Omental fat pad (tissue), 4 donors: ENCODE data around the gene GTF2H1. TPM values are rescaled to one million over a fixed set of nuclear protein-coding genes. Genes with fewer than 3 reads are reported as not detected.

Experiments used
- ATAC-seq: fragments of 150-250 bp; one replicate; pipeline ENCODE4 v1.9.1; 2016; ENCODE audit warnings: mild to moderate bottlenecking, moderate library complexity; ENCODE audit not compliant: low FRiP score
- DNase-seq: peaks from one replicate; pipeline ENCODE4 v3.0.0-alpha.2; 2019; ENCODE audit warnings: low spot score
- CTCF ChIP-seq, 3 donors: fragments of 450-650 bp; IDR thresholded peaks; one replicate each; pipeline ENCODE4 v1.5.1; 2016 to 2017; ENCODE audit warnings: antibody characterized with exemption in 3 of 3, mild to moderate bottlenecking in 3 of 3, moderate library complexity in 2 of 3
- total RNA-seq, 4 donors: library from RNA; depleted of rRNA; stranded (reverse); fragments of >200 nt; gene quantifications; one replicate each; pipeline ENCODE4 v1.1.0, GENCODE V29; 2016

Gene GTF2H1
- total RNA-seq, 4 donors from 2014 or later = 54.1 to 74.2 (median 70.8) TPM

GRCh38 chr11:18371279-18371678 is 48.9 kb downstream of the GTF2H1 start:
- ATAC-seq = no peak

GRCh38 chr11:18372201-18372600 is 49.8 kb downstream of the GTF2H1 start:
- TF ChIP-seq CTCF (IDR thresholded peaks at IDR 0.05) = no peak
- DNase-seq = no peak
- ATAC-seq = no peak

More at GRCh38 chr11:18371279-18371678, 48.9 kb downstream of the GTF2H1 start:
- no peak for DNase-seq
- no peak for TF ChIP-seq CTCF (IDR thresholded peaks at IDR 0.05)

- no peak for TF ChIP-seq CTCF (IDR thresholded peaks at IDR 0.05)
- DNase-seq (no peak), ATAC-seq (no peak)
These were observed 52.6 kb downstream of the GTF2H1 start for GRCh38 chr11:18374956-18375355.

- ATAC-seq = no peak
- TF ChIP-seq CTCF (IDR thresholded peaks at IDR 0.05) = no peak
- DNase-seq = no peak
These were observed 53.6 kb downstream of the GTF2H1 start for GRCh38 chr11:18375941-18376340.

GRCh38 chr11:18379201-18379600 is 56.8 kb downstream of the GTF2H1 start:
- ATAC-seq (no peak), DNase-seq (no peak)
- no peak for TF ChIP-seq CTCF (IDR thresholded peaks at IDR 0.05)

GRCh38 chr11:18383388-18384156 is 61.2 kb downstream of the GTF2H1 start:
- TF ChIP-seq CTCF (IDR thresholded peaks at IDR 0.05) = no peak
- peak; percentile 55 for DNase-seq
- peak; percentile 98 for ATAC-seq

- TF ChIP-seq CTCF (IDR thresholded peaks at IDR 0.05) = no peak
- DNase-seq (no peak), ATAC-seq (peak; percentile 71)
These were observed 61.8 kb downstream of the GTF2H1 start for GRCh38 chr11:18384157-18384641.
